Keratinocyte (primary cell): Measurements from ENCODE around the gene COX7C. TPM values are rescaled to one million over a fixed set of nuclear protein-coding genes. Genes with fewer than 3 reads are reported as not detected.
"Not testable (repeated sequence)": the region's sequence is repeated elsewhere in the genome, so short reads cannot be mapped to it uniquely, and the experiment has no call there.

Source experiments
- DNase-seq: peaks from one replicate; pipeline ENCODE4 v3.0.0-alpha.2; 2011; ENCODE audit warnings: low read depth, missing footprints, low spot score
- FAIRE-seq: peaks from 2 replicates; lab custom pipeline; 2011; peaks lifted over from hg19 to GRCh38; lab: Jason Lieb, UNC
- H2AFZ ChIP-seq: 2 replicates; pipeline ENCODE4 v1.6.0; 2012; ENCODE audit warnings: low read length, control low read depth, inconsistent platforms; ENCODE audit not compliant: control insufficient read depth
- H3K27ac ChIP-seq: 2 replicates; pipeline ENCODE4 v1.5.1; 2011; ENCODE audit warnings: low read length; ENCODE audit not compliant: control insufficient read depth, insufficient read depth
- H3K27me3 ChIP-seq: 3 replicates; pipeline ENCODE4 v1.6.0; 2011; ENCODE audit warnings: low read length; ENCODE audit not compliant: control insufficient read depth, insufficient read depth; ENCODE audit errors: extremely low read depth
- H3K36me3 ChIP-seq, 2 experiments: 2 replicates in 1 of 2; 3 replicates in 1 of 2; pipeline ENCODE4 v1.5.1; 2011; ENCODE audit warnings: low read length in 2 of 2, mild to moderate bottlenecking in 1 of 2; ENCODE audit not compliant: control insufficient read depth in 2 of 2, insufficient read depth in 2 of 2; ENCODE audit errors: extremely low read depth in 1 of 2
- H3K4me1 ChIP-seq: 3 replicates; pipeline ENCODE4 v1.5.1; 2011; ENCODE audit warnings: low read length; ENCODE audit not compliant: control insufficient read depth, insufficient read depth; ENCODE audit errors: extremely low read depth
- H3K4me2 ChIP-seq: 3 replicates; pipeline ENCODE4 v1.6.0; 2011; ENCODE audit warnings: low read depth, low read length; ENCODE audit not compliant: control insufficient read depth, insufficient read depth; ENCODE audit errors: extremely low read depth
- H3K4me3 ChIP-seq, 3 experiments: fragments of 200-600 bp in 1 of 3; sonication (generic) in 1 of 3; 2 replicates in 2 of 3; 3 replicates in 1 of 3; pipeline ENCODE4 v1.5.1; 2011 to 2016; ENCODE audit warnings: low read length in 3 of 3, mild to moderate bottlenecking in 3 of 3, control low read depth in 2 of 3, inconsistent platforms in 1 of 3, low read depth in 1 of 3, mixed read lengths in 1 of 3, mixed run types in 1 of 3, moderate library complexity in 1 of 3; ENCODE audit not compliant: control insufficient read depth in 2 of 3, insufficient read depth in 2 of 3; ENCODE audit errors: extremely low read depth in 1 of 3
- H3K79me2 ChIP-seq: 2 replicates; pipeline ENCODE4 v1.6.0; 2012; ENCODE audit warnings: low read length; ENCODE audit not compliant: control insufficient read depth, insufficient read depth
- H3K9ac ChIP-seq: 3 replicates; pipeline ENCODE4 v1.6.0; 2011; ENCODE audit warnings: low read length; ENCODE audit not compliant: control insufficient read depth, insufficient read depth; ENCODE audit errors: extremely low read depth
- H3K9me1 ChIP-seq: 3 replicates; pipeline ENCODE4 v1.6.0; 2011; ENCODE audit warnings: low read length; ENCODE audit not compliant: control insufficient read depth, insufficient read depth; ENCODE audit errors: extremely low read depth
- H3K9me3 ChIP-seq: 2 replicates; pipeline ENCODE4 v1.5.1; 2012; ENCODE audit warnings: low read depth, low read length; ENCODE audit not compliant: control insufficient read depth
- H4K20me1 ChIP-seq: 3 replicates; pipeline ENCODE4 v1.6.0; 2011; ENCODE audit warnings: low read length; ENCODE audit not compliant: control insufficient read depth, insufficient read depth; ENCODE audit errors: extremely low read depth
- CTCF ChIP-seq, 3 experiments: IDR thresholded peaks in 1 of 3; conservative IDR thresholded peaks in 1 of 3; optimal IDR thresholded peaks in 1 of 3; 2 replicates in 2 of 3; 3 replicates in 1 of 3; pipeline versions ENCODE3 to v1.5.1; 2011; ENCODE audit warnings: low read length in 3 of 3, mild to moderate bottlenecking in 3 of 3, moderate library complexity in 2 of 3, control low read depth in 1 of 3, inconsistent platforms in 1 of 3; ENCODE audit not compliant: insufficient read depth in 2 of 3; ENCODE audit errors: extremely low read depth in 1 of 3
- EZH2 ChIP-seq: IDR thresholded peaks from one replicate; pipeline ENCODE4 v1.6.1; 2012; ENCODE audit warnings: inconsistent platforms, mild to moderate bottlenecking, low read length, moderate library complexity
- dilution Hi-C: fragments of 300-500 bp; cut with MboI; formaldehyde crosslinking; loops from one replicate; pipeline ENCODE4 v1.7.0; 2020; ENCODE audit warnings: low sequenced_read_pairs; ENCODE audit not compliant: extremely low pct_ligation_motif_present
- polyA plus RNA-seq, 5 experiments: library from polyadenylated mRNA; depleted of rRNA in 3 of 5; stranded (reverse) in 3 of 5; stranded (forward) in 1 of 5; unstranded in 1 of 5; fragments of >200 nt; gene quantifications; 1 replicate in 1 of 5; 2 replicates in 3 of 5; 3 replicates in 1 of 5; pipeline versions ENCODE4 v1.2.1 to v1.2.3, GENCODE V29; 2011 to 2012; ENCODE audit warnings: missing spikeins in 2 of 5, low read depth in 1 of 5, low replicate concordance in 1 of 5

The COX7C gene
- polyA plus RNA-seq, 1 donor (not counting 4 experiments of a cell fraction or from before 2014, with no cell fraction given), result 764 TPM

- H3K27me3 ChIP-seq, result no peaks in the 10 kb centered on the region
- no peaks in the 10 kb centered on the region for H4K20me1 ChIP-seq
- H3K4me2 ChIP-seq, result no peak overlapping the region
- DNase-seq, result no peak
- FAIRE-seq, result no peak
- dilution Hi-C loops, result no loop called here
- no peaks in the 10 kb centered on the region for H3K36me3 ChIP-seq
- no peak overlapping the region for H3K9ac ChIP-seq
- no peaks in the 10 kb centered on the region for H3K4me1 ChIP-seq
- H2AFZ ChIP-seq, result no peak overlapping the region
- H3K4me3 ChIP-seq, result no peak overlapping the region
- H3K9me1 ChIP-seq, result no peaks in the 10 kb centered on the region
- no peak for TF ChIP-seq EZH2
- no peak for TF ChIP-seq CTCF (optimal IDR thresholded peaks at IDR 0.05 in 1 of 3, IDR thresholded peaks at IDR 0.05 in 1 of 3, conservative IDR thresholded peaks at IDR 0.05 in 1 of 3; ENCODE audit: extremely low read depth in 1 of 3, insufficient read depth in 2 of 3, low read length in 3 of 3)
- H3K27ac ChIP-seq, result no peak overlapping the region
- H3K9me3 ChIP-seq, result no peaks in the 10 kb centered on the region
- H3K79me2 ChIP-seq, result no peaks in the 10 kb centered on the region
These were observed 47.2 kb upstream of the COX7C start for GRCh38 chr5:86570427-86571083.

- H3K36me3 ChIP-seq, H3K9me1 ChIP-seq, H2AFZ ChIP-seq, H4K20me1 ChIP-seq, H3K27ac ChIP-seq, H3K4me3 ChIP-seq, dilution Hi-C loops, H3K79me2 ChIP-seq, H3K4me1 ChIP-seq, FAIRE-seq, H3K27me3 ChIP-seq, DNase-seq, H3K4me2 ChIP-seq, H3K9me3 ChIP-seq, H3K9ac ChIP-seq: not testable (repeated sequence)
These were observed 46.6 kb upstream of the COX7C start for GRCh38 chr5:86571109-86571508.
